Kidney glomerular epithelial cell (primary cell): Measurements from ENCODE around the gene SH3BP4.

Experiments
- DNase-seq: peaks from one replicate; lab custom pipeline; 2025; lab: John Stamatoyannopoulos, UW

SH3BP4 gene

GRCh38 chr2:234949762-234950434, 1.9 kb upstream of the SH3BP4 start:
- peak; percentile 99 for DNase-seq

GRCh38 chr2:234950435-234950729, 1.4 kb upstream of the SH3BP4 start:
- DNase-seq = no peak

GRCh38 chr2:234950730-234951663, 820 bp upstream of the SH3BP4 start:
- DNase-seq = peak; percentile 43

GRCh38 chr2:234952270-234953115, 676 bp downstream of the SH3BP4 start:
- DNase-seq = no peak

GRCh38 chr2:234953116-234954031, 1.6 kb downstream of the SH3BP4 start:
- no peak for DNase-seq

GRCh38 chr2:234954551-234954992, 2.8 kb downstream of the SH3BP4 start:
- DNase-seq = peak; percentile 74

- DNase-seq = no peak
Measured at GRCh38 chr2:234955091-234955591, 3.3 kb downstream of the SH3BP4 start.

- no peak for DNase-seq
Measured at GRCh38 chr2:234955971-234956509, 4.2 kb downstream of the SH3BP4 start.

- no peak for DNase-seq
Measured at GRCh38 chr2:234957834-234958135, 6.0 kb downstream of the SH3BP4 start.

- no peak for DNase-seq
Measured at GRCh38 chr2:234958311-234958710, 6.5 kb downstream of the SH3BP4 start.

GRCh38 chr2:234958746-234959395, 7.1 kb downstream of the SH3BP4 start:
- no peak for DNase-seq

- no peak for DNase-seq
Measured at GRCh38 chr2:234960175-234961088, 8.6 kb downstream of the SH3BP4 start.

- DNase-seq = no peak
Measured at GRCh38 chr2:234961784-234962183, 10.0 kb downstream of the SH3BP4 start.

GRCh38 chr2:234963773-234964615, 12.2 kb downstream of the SH3BP4 start:
- DNase-seq = no peak

GRCh38 chr2:234964631-234965461, 13.0 kb downstream of the SH3BP4 start:
- DNase-seq = peak; percentile 68

GRCh38 chr2:234966340-234966739, 14.5 kb downstream of the SH3BP4 start:
- no peak for DNase-seq

GRCh38 chr2:234967201-234967869, 15.5 kb downstream of the SH3BP4 start:
- DNase-seq = no peak
